H9 (cell line): ENCODE measurements around the gene KRT3. TPM values are rescaled to one million over a fixed set of nuclear protein-coding genes. Genes with fewer than 3 reads are reported as not detected.

Experiments
- DNase-seq: peaks from one replicate; pipeline ENCODE4 v3.0.0-alpha.2; 2017
- H2AFZ ChIP-seq: one replicate; pipeline ENCODE4 v1.6.1; 2013; ENCODE audit warnings: mild to moderate bottlenecking, low read length, control low read depth, moderate library complexity
- H2AK5ac ChIP-seq: 2 replicates; pipeline ENCODE4 v1.6.1; 2013; ENCODE audit warnings: low read length, control low read depth, mixed read lengths; ENCODE audit not compliant: insufficient read length
- H2BK120ac ChIP-seq: one replicate; pipeline ENCODE4 v1.6.1; 2013; ENCODE audit warnings: low read depth, mild to moderate bottlenecking, low read length, control low read depth, inconsistent platforms; ENCODE audit not compliant: poor library complexity, severe bottlenecking
- H2BK12ac ChIP-seq: 2 replicates; pipeline ENCODE4 v1.6.1; 2013; ENCODE audit warnings: low read length, control low read depth, mixed read lengths, low read depth; ENCODE audit not compliant: insufficient read length
- H2BK15ac ChIP-seq: 2 replicates; pipeline ENCODE4 v1.6.1; 2013; ENCODE audit warnings: low read depth, low read length, control low read depth
- H2BK20ac ChIP-seq: one replicate; pipeline ENCODE4 v1.6.1; 2013; ENCODE audit warnings: low read depth, mild to moderate bottlenecking, low read length, control low read depth, inconsistent platforms; ENCODE audit not compliant: poor library complexity, severe bottlenecking
- H2BK5ac ChIP-seq: 2 replicates; pipeline ENCODE4 v1.6.1; 2013; ENCODE audit warnings: low read length, control low read depth, mixed read lengths; ENCODE audit not compliant: insufficient read length
- H3K14ac ChIP-seq: 2 replicates; pipeline ENCODE4 v1.6.1; 2013; ENCODE audit warnings: low read length, control low read depth; ENCODE audit not compliant: insufficient read depth
- H3K18ac ChIP-seq: 2 replicates; pipeline ENCODE4 v1.6.1; 2013; ENCODE audit warnings: low read depth, mild to moderate bottlenecking, mixed read lengths, low read length, control low read depth; ENCODE audit not compliant: insufficient read length
- H3K23ac ChIP-seq: 2 replicates; pipeline ENCODE4 v1.6.1; 2013; ENCODE audit warnings: low read length, control low read depth, mixed read lengths, low read depth; ENCODE audit not compliant: insufficient read length
- H3K23me2 ChIP-seq: 2 replicates; pipeline ENCODE4 v1.6.1; 2013; ENCODE audit warnings: low read depth, mild to moderate bottlenecking, mixed read lengths, low read length, control low read depth; ENCODE audit not compliant: insufficient read length, poor library complexity, severe bottlenecking
- H3K27ac ChIP-seq: 2 replicates; pipeline ENCODE4 v1.5.1; 2013; ENCODE audit warnings: low read length, control low read depth, mixed read lengths, low read depth; ENCODE audit not compliant: insufficient read length
- H3K27me3 ChIP-seq: 2 replicates; pipeline ENCODE4 v1.6.1; 2013; ENCODE audit warnings: low read length, control low read depth, inconsistent platforms; ENCODE audit not compliant: insufficient read depth
- H3K4ac ChIP-seq: 2 replicates; pipeline ENCODE4 v1.6.1; 2013; ENCODE audit warnings: low read depth, mild to moderate bottlenecking, control low read depth, inconsistent platforms, low read length, moderate library complexity
- H3K4me1 ChIP-seq: 2 replicates; pipeline ENCODE4 v1.6.1; 2013; ENCODE audit warnings: low read length, control low read depth, inconsistent platforms; ENCODE audit not compliant: insufficient read depth
- H3K4me2 ChIP-seq: 2 replicates; pipeline ENCODE4 v1.6.1; 2013; ENCODE audit warnings: low read length, control low read depth, mixed read lengths; ENCODE audit not compliant: insufficient read length, insufficient read depth
- H3K56ac ChIP-seq: 2 replicates; pipeline ENCODE4 v1.6.1; 2013; ENCODE audit warnings: low read depth, mild to moderate bottlenecking, mixed read lengths, low read length, control low read depth; ENCODE audit not compliant: insufficient read length
- H3K79me1 ChIP-seq: 2 replicates; pipeline ENCODE4 v1.6.1; 2013; ENCODE audit warnings: low read depth, mild to moderate bottlenecking, moderate library complexity, low read length, control low read depth, inconsistent platforms; ENCODE audit not compliant: insufficient read depth, poor library complexity, severe bottlenecking
- H3K79me2 ChIP-seq: 2 replicates; pipeline ENCODE4 v1.6.1; 2013; ENCODE audit warnings: low read length, control low read depth, inconsistent platforms; ENCODE audit not compliant: insufficient read depth
- H3K9ac ChIP-seq: 2 replicates; pipeline ENCODE4 v1.6.1; 2013; ENCODE audit warnings: low read length, control low read depth, mixed read lengths; ENCODE audit not compliant: insufficient read length; ENCODE audit errors: extremely low read depth
- H3K9me3 ChIP-seq: one replicate; pipeline ENCODE4 v1.6.1; 2013; ENCODE audit warnings: low read depth, low read length, inconsistent platforms; ENCODE audit not compliant: control insufficient read depth
- H3T11ph ChIP-seq: one replicate; pipeline ENCODE4 v1.6.1; 2013; ENCODE audit warnings: mild to moderate bottlenecking, low read length, control low read depth, inconsistent platforms
- H4K20me1 ChIP-seq: one replicate; pipeline ENCODE4 v1.6.1; 2013; ENCODE audit not compliant: control insufficient read depth, insufficient read length, insufficient read depth
- H4K5ac ChIP-seq: 2 replicates; pipeline ENCODE4 v1.6.1; 2013; ENCODE audit warnings: low read depth, mild to moderate bottlenecking, mixed read lengths, low read length, control low read depth; ENCODE audit not compliant: insufficient read length
- H4K8ac ChIP-seq: replicated peaks from 2 replicates; pipeline ENCODE4 v1.6.1; 2013; ENCODE audit warnings: low read length, control low read depth, mixed read lengths, low read depth; ENCODE audit not compliant: insufficient read length
- H4K91ac ChIP-seq: 2 replicates; pipeline ENCODE4 v1.6.1; 2013; ENCODE audit warnings: low read depth, mild to moderate bottlenecking, moderate library complexity, mixed read lengths, low read length, control low read depth; ENCODE audit not compliant: insufficient read length
- H3K27ac Mint-ChIP-seq, 3 experiments: 2 replicates in 2 of 3; 3 replicates in 1 of 3; pipeline ENCODE4 v1.8.0; 2020 to 2021; ENCODE audit warnings: mixed read lengths in 3 of 3, mild to moderate bottlenecking in 1 of 3, moderate library complexity in 1 of 3
- H3K27me3 Mint-ChIP-seq: 2 replicates; pipeline ENCODE4 v1.8.0; 2021; ENCODE audit warnings: low read depth, mild to moderate bottlenecking, moderate library complexity, mixed read lengths
- H3K36me3 Mint-ChIP-seq, 3 experiments: 2 replicates in 2 of 3; 3 replicates in 1 of 3; pipeline ENCODE4 v1.8.0; 2020 to 2021; ENCODE audit warnings: low read depth in 3 of 3, mixed read lengths in 3 of 3; ENCODE audit not compliant: insufficient read depth in 1 of 3
- H3K4me1 Mint-ChIP-seq, 2 experiments: 2 replicates each; pipeline ENCODE4 v1.8.0; 2020; ENCODE audit warnings: mixed read lengths in 2 of 2
- H3K4me3 Mint-ChIP-seq, 2 experiments: 2 replicates in 1 of 2; 3 replicates in 1 of 2; pipeline ENCODE4 v1.8.0; 2020 to 2021; ENCODE audit warnings: mild to moderate bottlenecking in 2 of 2, mixed read lengths in 2 of 2, moderate library complexity in 1 of 2
- H3K9me3 Mint-ChIP-seq, 2 experiments: 2 replicates in 1 of 2; 3 replicates in 1 of 2; pipeline ENCODE4 v1.8.0; 2020; ENCODE audit warnings: mild to moderate bottlenecking in 2 of 2, mixed read lengths in 2 of 2, moderate library complexity in 1 of 2
- CTCF ChIP-seq: fragments of 200-600 bp; sonication (generic); conservative IDR thresholded peaks from 3 replicates; pipeline ENCODE4 v1.8.0; 2021; ENCODE audit warnings: antibody characterized with exemption, mild to moderate bottlenecking
- WGBS: extraction: QIAGEN DNeasy Blood & Tissue Kit; methylation state at CpG from one replicate; pipeline ENCODE4 v1.1.7; 2013; ENCODE audit warnings: missing lambda C conversion rate, low lambda C conversion rate, mixed read lengths; ENCODE audit not compliant: insufficient read length; ENCODE audit errors: extremely low coverage; 5-methylcytosine and 5-hydroxymethylcytosine counted together
- total RNA-seq: library from RNA; stranded (reverse); gene quantifications from 2 replicates; pipeline ENCODE4 v1.2.1, GENCODE V29; 2021

Gene KRT3
- total RNA-seq, 1 experiment from 2014 or later = not detected

GRCh38 chr12:52800259-52800917, 4.5 kb upstream of the KRT3 start:
- Mint-ChIP-seq H3K4me3 (no peak overlapping the region), H3K27ac (peak overlapping the region in 1 of 3 experiments; percentile 6; a peak in 2 of 7 replicates), H3K4me1 (peaks cover 30 to 37% of the 10 kb centered on the region in 2 experiments), H3K36me3 (no peaks in the 10 kb centered on the region), H3K9me3 (no peaks in the 10 kb centered on the region), H3K27me3 (no peaks in the 10 kb centered on the region)
- WGBS = no CpG with 5 or more reads among the region's 1 CpG
- no peak overlapping the region for H3K27ac ChIP-seq
- H4K91ac ChIP-seq = no peak overlapping the region
- no peak overlapping the region for H2BK12ac ChIP-seq
- H3K4ac ChIP-seq = no peak overlapping the region
- H3K27me3 ChIP-seq = no peaks in the 10 kb centered on the region
- H3K18ac ChIP-seq = no peak overlapping the region
- H3K9ac ChIP-seq = no peak overlapping the region
- H2BK5ac ChIP-seq = no peak overlapping the region
- H3K23me2 ChIP-seq = no peaks in the 10 kb centered on the region
- no peak for TF ChIP-seq CTCF
- H3K14ac ChIP-seq = no peak overlapping the region
- no peak overlapping the region for H3K23ac ChIP-seq
- no peak overlapping the region for H3T11ph ChIP-seq
- no peak overlapping the region for H2BK20ac ChIP-seq
- DNase-seq = no peak
- no peak overlapping the region for H2BK120ac ChIP-seq
- peaks cover 3% of the 10 kb centered on the region for H4K20me1 ChIP-seq
- no peaks in the 10 kb centered on the region for H3K9me3 ChIP-seq
- no peaks in the 10 kb centered on the region for H3K79me2 ChIP-seq
- H4K8ac ChIP-seq = no peak overlapping the region
- H3K4me1 ChIP-seq = peaks cover 10% of the 10 kb centered on the region; the same call in 1 of the 2 replicates
- no peak overlapping the region for H3K4me2 ChIP-seq
- no peak overlapping the region for H2AFZ ChIP-seq
- no peak overlapping the region for H3K56ac ChIP-seq
- no peak overlapping the region for H4K5ac ChIP-seq
- H3K79me1 ChIP-seq = no peaks in the 10 kb centered on the region
- no peak overlapping the region for H2AK5ac ChIP-seq
- no peak overlapping the region for H2BK15ac ChIP-seq
